AG04449 (cell line): ENCODE results near the gene SARS2.
A peak's percentile ranks its signal among the peaks of the same experiment; 100 is the strongest.

Source experiments
- CTCF ChIA-PET: fragments of 350-600 bp; formaldehyde crosslinking; extraction: SDS; loops from one replicate; lab custom pipeline; 2021; ENCODE audit warnings: antibody characterized with exemption; lab: Yijun Ruan, JAX
- POLR2A ChIA-PET: fragments of 400-600, 350-600 bp; formaldehyde crosslinking; extraction: SDS; loops from one replicate; lab custom pipeline; 2020; ENCODE audit warnings: antibody characterized with exemption, inconsistent platforms; lab: Yijun Ruan, JAX
- DNase-seq: peaks from one replicate; pipeline ENCODE4 v3.0.0-alpha.2; 2010; ENCODE audit warnings: low read depth, low spot score
- H3K4me3 ChIP-seq: 2 replicates; pipeline ENCODE4 v1.5.1; 2011; ENCODE audit warnings: low read depth, mild to moderate bottlenecking, control low read depth, low read length
- TF ChIP-seq, protein P1 (sequence below): IDR thresholded peaks from one replicate; pipeline ENCODE4 v1.5.1; 2011; ENCODE audit warnings: mild to moderate bottlenecking, moderate library complexity, low read length, control low read depth, inconsistent platforms; ENCODE audit not compliant: insufficient read depth; ENCODE audit errors: missing control alignments

SARS2 gene, protein sequence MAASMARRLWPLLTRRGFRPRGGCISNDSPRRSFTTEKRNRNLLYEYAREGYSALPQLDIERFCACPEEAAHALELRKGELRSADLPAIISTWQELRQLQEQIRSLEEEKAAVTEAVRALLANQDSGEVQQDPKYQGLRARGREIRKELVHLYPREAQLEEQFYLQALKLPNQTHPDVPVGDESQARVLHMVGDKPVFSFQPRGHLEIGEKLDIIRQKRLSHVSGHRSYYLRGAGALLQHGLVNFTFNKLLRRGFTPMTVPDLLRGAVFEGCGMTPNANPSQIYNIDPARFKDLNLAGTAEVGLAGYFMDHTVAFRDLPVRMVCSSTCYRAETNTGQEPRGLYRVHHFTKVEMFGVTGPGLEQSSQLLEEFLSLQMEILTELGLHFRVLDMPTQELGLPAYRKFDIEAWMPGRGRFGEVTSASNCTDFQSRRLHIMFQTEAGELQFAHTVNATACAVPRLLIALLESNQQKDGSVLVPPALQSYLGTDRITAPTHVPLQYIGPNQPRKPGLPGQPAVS

DNA sequence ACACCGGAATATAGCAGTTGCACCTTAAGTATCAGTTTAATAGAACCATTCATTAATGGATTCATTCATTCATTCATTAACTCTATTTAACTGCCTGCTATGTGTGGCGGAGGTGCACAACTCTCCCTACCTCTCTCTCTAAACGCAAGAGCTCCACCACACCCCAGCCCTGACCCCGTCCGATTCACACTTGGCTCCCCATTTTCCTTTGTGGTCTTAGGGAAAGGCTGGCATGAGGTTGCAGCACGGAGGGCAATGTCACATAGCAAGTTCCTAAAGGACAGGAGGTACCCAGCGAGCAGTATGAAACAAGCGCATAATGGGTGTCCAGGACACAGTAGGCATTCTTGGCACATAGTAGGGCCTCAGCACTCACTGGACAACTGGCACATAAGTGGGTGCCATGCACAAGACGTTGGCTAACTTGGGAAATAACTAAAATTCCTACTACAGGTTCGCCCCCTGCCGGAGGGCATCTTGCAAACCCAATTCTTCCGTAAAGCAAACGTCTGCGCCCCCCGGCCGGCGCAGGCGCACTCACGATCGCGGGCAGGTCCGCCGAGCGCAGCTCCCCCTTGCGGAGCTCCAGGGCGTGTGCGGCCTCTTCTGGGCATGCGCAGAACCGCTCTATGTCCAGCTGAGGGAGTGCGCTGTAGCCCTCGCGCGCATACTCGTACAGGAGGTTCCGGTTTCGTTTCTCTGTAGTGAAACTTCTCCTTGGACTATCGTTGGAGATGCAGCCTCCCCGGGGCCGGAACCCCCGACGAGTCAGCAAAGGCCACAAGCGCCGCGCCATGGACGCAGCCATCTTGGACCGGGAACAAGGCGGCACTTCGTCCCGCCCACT is at the start of gene SARS2:
SARS2 (minus strand) TSS at position 835 of the 847 bp plus-strand sequence; CDS start at position 808, 27 bp downstream.
- ChIA-PET POLR2A (interaction anchor here (1.1 kb wide), 2 partner anchors 77 to 272 kb away, joined by 3 to 4 read pairs; no protein-coding TSS in a partner anchor), CTCF (interaction anchor here (0.7 to 6.8 kb wide), 72 partner anchors 8 to 566 kb away, joined by 3 to 90 read pairs (median 4); partner anchors contain the start of genes ACTN4, CCER2, ECH1 and EIF3K)
- TF ChIP-seq, protein P1, sequence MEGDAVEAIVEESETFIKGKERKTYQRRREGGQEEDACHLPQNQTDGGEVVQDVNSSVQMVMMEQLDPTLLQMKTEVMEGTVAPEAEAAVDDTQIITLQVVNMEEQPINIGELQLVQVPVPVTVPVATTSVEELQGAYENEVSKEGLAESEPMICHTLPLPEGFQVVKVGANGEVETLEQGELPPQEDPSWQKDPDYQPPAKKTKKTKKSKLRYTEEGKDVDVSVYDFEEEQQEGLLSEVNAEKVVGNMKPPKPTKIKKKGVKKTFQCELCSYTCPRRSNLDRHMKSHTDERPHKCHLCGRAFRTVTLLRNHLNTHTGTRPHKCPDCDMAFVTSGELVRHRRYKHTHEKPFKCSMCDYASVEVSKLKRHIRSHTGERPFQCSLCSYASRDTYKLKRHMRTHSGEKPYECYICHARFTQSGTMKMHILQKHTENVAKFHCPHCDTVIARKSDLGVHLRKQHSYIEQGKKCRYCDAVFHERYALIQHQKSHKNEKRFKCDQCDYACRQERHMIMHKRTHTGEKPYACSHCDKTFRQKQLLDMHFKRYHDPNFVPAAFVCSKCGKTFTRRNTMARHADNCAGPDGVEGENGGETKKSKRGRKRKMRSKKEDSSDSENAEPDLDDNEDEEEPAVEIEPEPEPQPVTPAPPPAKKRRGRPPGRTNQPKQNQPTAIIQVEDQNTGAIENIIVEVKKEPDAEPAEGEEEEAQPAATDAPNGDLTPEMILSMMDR: peak; percentile 97
- peak within 1 kb of the TSS; percentile 97 for H3K4me3 ChIP-seq
- DNase-seq: peak; percentile 59

DNA sequence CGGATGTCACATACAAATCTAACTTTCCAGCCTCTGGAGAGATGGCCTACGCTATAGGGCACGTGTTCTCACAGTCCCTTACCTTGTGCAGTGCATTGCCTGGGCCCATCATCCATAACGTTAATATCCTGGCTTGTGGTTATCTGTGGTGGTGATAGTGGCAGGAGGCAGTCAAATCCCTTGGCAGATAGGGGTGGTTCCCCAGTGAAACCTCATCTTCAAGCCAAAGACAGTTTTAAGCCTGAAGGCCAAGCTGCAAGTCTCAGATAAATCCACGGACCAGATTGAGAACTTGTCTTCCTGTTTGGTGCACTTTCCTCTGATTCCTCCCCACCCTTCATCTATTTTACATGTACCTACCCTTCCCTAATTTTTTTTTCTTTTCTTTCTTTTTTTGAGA is 49.2 kb upstream of the SARS2 start:
- no peak for DNase-seq
- POLR2A ChIA-PET: no interaction called here
- CTCF ChIA-PET: interaction anchor here (1.1 kb wide), 1 partner anchor 18 kb away, joined by 3 read pairs; no protein-coding TSS in a partner anchor
- H3K4me3 ChIP-seq: no peak overlapping the region
- TF ChIP-seq, protein P1: no peak

DNA sequence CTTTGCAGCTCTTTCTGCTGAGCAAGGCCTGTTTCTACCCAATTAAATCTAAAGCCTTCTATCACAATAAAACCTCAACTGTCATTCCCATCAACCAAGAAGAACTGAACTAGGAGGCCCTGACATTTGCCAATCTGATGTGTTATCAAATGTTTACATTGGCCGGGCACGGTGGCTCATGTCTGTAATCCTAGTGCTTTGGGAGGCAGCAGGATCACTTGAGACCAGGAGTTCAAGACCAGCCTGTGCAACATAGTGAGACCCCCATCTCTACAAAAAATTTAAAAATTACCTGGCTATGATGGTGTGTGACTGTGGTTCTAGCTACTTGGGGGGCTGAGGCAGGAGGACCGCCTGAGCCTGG is 47.7 kb upstream of the SARS2 start:
- H3K4me3 ChIP-seq: no peak overlapping the region
- DNase-seq: no peak
- TF ChIP-seq, protein P1: no peak
- ChIA-PET CTCF (interaction anchor here (1.3 to 5.8 kb wide), 5 partner anchors 10 to 100 kb away, joined by 3 to 39 read pairs (median 7); no protein-coding TSS in a partner anchor), POLR2A (no interaction called here)

DNA sequence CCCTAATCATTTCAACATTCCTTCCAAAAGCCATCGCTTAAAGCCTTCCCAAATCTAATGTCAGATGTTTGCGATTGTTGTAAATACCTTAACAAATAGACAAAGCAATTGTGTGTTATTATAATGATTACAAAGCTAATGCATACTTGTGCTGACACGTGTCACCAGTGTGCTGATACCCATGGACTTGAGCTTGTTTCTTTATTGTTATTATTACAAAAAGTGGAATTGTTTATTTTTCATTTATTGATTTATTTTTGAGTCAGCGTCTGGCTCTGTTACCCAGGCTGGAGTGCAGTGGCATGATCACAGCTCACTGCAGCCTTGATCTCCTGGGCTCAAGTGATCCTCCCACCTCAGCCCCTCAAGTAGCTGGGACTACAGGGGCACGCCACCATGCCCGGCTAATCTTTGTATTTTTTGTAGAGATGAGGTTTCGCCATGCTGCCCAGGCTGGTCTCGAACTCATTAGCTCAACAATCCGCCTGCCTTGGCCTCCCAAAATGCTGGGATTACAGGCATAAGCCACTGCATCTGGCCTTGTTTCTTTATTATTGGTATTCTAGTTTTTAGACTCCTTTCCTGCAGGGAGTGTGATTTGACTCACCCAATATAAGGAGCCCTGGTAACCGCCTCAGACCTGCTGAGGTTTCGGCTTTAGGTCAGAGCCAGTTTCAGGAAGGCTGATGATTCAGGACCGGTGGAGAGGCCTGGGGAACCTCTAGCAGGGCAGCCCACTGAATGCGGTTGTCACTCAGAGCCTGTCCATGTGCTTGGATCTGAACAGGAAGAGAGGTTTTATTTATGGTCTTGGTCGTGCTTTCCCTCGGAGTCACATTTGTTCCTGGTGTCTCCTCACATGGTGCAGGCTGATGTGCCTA is 47.1 kb upstream of the SARS2 start:
- TF ChIP-seq, protein P1: no peak
- no peak overlapping the region for H3K4me3 ChIP-seq
- ChIA-PET CTCF (interaction anchor here (0.7 to 5.8 kb wide), 11 partner anchors 8 to 145 kb away, joined by 3 to 39 read pairs (median 6); no protein-coding TSS in a partner anchor), POLR2A (no interaction called here)
- no peak for DNase-seq

DNA sequence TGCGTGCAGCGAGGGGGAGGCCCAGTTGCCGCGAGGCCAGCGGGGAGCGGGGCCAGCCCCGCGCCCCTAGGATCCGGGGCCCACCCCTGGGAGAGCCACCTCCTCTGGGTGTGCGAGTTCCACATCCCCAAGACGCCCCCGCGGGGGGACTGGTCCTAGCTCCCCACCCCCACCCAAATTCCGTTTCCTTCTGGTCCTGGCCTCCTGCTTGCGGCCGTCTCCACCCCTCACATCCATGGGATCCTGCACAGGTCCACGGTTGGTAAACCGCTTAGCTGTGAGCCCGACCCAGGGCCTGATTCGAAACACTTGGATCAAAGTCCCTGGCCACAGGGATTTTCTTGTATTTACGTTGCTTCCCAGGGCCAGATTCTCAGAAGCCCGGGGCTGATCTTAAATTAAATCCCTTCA is 45.3 kb upstream of the SARS2 start:
- CTCF ChIA-PET: interaction anchor here (0.7 to 5.8 kb wide), 14 partner anchors 8 to 86 kb away, joined by 3 to 39 read pairs (median 4); partner anchors contain the start of gene MRPS12
- POLR2A ChIA-PET: interaction anchor here (0.6 kb wide), 1 partner anchor 18 kb away, joined by 3 read pairs; no protein-coding TSS in a partner anchor
- DNase-seq: no peak
- H3K4me3 ChIP-seq: peak overlapping the region; percentile 75
- TF ChIP-seq, protein P1: no peak
